ENCODE results near the gene AGRN. TPM values are rescaled to one million over a fixed set of nuclear protein-coding genes. Genes with fewer than 3 reads are reported as not detected.
"Not testable (repeated sequence)": the region's sequence is repeated elsewhere in the genome, so short reads cannot be mapped to it uniquely, and the experiment has no call there.

Gene AGRN
- total RNA-seq, 2 donors from 2014 or later = 87.7 to 92.4 TPM

GRCh38 chr1:1013922-1014648 is 5.8 kb upstream of the AGRN start:
- no peak for TF ChIP-seq POLR2A (IDR thresholded peaks at IDR 0.05)
- no peak for TF ChIP-seq CTCF (IDR thresholded peaks at IDR 0.05)
- TF ChIP-seq POLR2AphosphoS5 (IDR thresholded peaks at IDR 0.05) = no peak
- Histone ChIP-seq H3K4me1 (replicated peaks) (peaks cover 7% of the 10 kb centered on the region), H3K9me3 (no peaks in the 10 kb centered on the region), H3K27ac (peak overlapping the region; percentile 83 to 85), H3K4me3 (peak overlapping the region; percentile 48 to 53), H3K27me3 (replicated peaks; ENCODE audit: insufficient read depth) (no peaks in the 10 kb centered on the region), H3K36me3 (no peaks in the 10 kb centered on the region)
- intact Hi-C loops (cut with DNase I) = no loop called here
- DNase-seq (ENCODE audit: low spot score) = no peak
- WGBS = 68% methylated on average over 37 of the region's 41 CpGs

- TF ChIP-seq POLR2A (IDR thresholded peaks at IDR 0.05) (no peak), CTCF (IDR thresholded peaks at IDR 0.05) (peak in 1 of 4 experiments; percentile 8), POLR2AphosphoS5 (IDR thresholded peaks at IDR 0.05) (no peak)
- no peak overlapping the region for H3K4me3 ChIP-seq
- 84% methylated on average over 18 of the region's 20 CpGs for WGBS
Observed at GRCh38 chr1:1014799-1015681, 4.9 kb upstream of the AGRN start.

GRCh38 chr1:1017397-1018320 is 2.3 kb upstream of the AGRN start:
- H3K9me3 ChIP-seq; H3K4me3 ChIP-seq; DNase-seq (ENCODE audit: low spot score); H3K27me3 ChIP-seq (replicated peaks; ENCODE audit: insufficient read depth); H3K27ac ChIP-seq; intact Hi-C loops (cut with DNase I); H3K36me3 ChIP-seq: not testable (repeated sequence)
- peaks cover 17% of the 10 kb centered on the region for H3K4me1 ChIP-seq (replicated peaks)
- WGBS = 70% methylated on average over 17 of the region's 17 CpGs

More at GRCh38 chr1:1014799-1015681, 4.9 kb upstream of the AGRN start:
- no peaks in the 10 kb centered on the region for H3K27me3 ChIP-seq (replicated peaks; ENCODE audit: insufficient read depth)
- peaks cover 7% of the 10 kb centered on the region for H3K4me1 ChIP-seq (replicated peaks)
- no peak for DNase-seq (ENCODE audit: low spot score)
- H3K9me3 ChIP-seq = no peaks in the 10 kb centered on the region
- intact Hi-C loops (cut with DNase I) = no loop called here
- H3K36me3 ChIP-seq = no peaks in the 10 kb centered on the region
- H3K27ac ChIP-seq = no peak overlapping the region

- H3K4me3 ChIP-seq; H3K27ac ChIP-seq; H3K36me3 ChIP-seq; H3K9me3 ChIP-seq; H3K27me3 ChIP-seq (replicated peaks; ENCODE audit: insufficient read depth); DNase-seq (ENCODE audit: low spot score); intact Hi-C loops (cut with DNase I): not testable (repeated sequence)
- peaks cover 17% of the 10 kb centered on the region for H3K4me1 ChIP-seq (replicated peaks)
- 90% methylated on average over 23 of the region's 26 CpGs for WGBS
Observed at GRCh38 chr1:1018321-1018685, 1.6 kb upstream of the AGRN start.

- TF ChIP-seq POLR2A (IDR thresholded peaks at IDR 0.05) (no peak), CTCF (IDR thresholded peaks at IDR 0.05) (peak; percentile 37 to 65 (median 60))
- H3K36me3 ChIP-seq = no peaks in the 10 kb centered on the region
- H3K4me1 ChIP-seq (replicated peaks) = peaks cover 10% of the 10 kb centered on the region
- no peaks in the 10 kb centered on the region for H3K27me3 ChIP-seq (replicated peaks; ENCODE audit: insufficient read depth)
- peak overlapping the region; percentile 77 to 78 for H3K4me3 ChIP-seq
- peak; percentile 78 for DNase-seq (ENCODE audit: low spot score)
- peak overlapping the region; percentile 86 to 97 for H3K27ac ChIP-seq
- WGBS = 27% methylated on average over 6 of the region's 91 CpGs
- no peaks in the 10 kb centered on the region for H3K9me3 ChIP-seq
- intact Hi-C loops (cut with DNase I) = no loop called here
Observed at GRCh38 chr1:1019122-1019999, 559 bp upstream of the AGRN start.
